SK-N-MC (cell line): ENCODE measurements around the gene PTEN.
"Not testable (repeated sequence)": the region's sequence is repeated elsewhere in the genome, so short reads cannot be mapped to it uniquely, and the experiment has no call there.

Source experiments
- DNase-seq: peaks from one replicate; pipeline ENCODE4 v3.0.0-alpha.2; 2011; ENCODE audit warnings: low read depth, low spot score
- H3K27ac ChIP-seq: fragments of 200-600 bp; sonication (generic); 2 replicates; pipeline ENCODE4 v1.5.1; 2016; ENCODE audit warnings: mixed run types
- H3K36me3 ChIP-seq: fragments of 200-600 bp; sonication (generic); 2 replicates; pipeline ENCODE4 v1.6.1; 2017; ENCODE audit warnings: antibody characterized with exemption, low read length, mixed read lengths; ENCODE audit not compliant: insufficient read depth
- H3K4me3 ChIP-seq: fragments of 200-600 bp; sonication (generic); 2 replicates; pipeline ENCODE4 v1.5.1; 2016
- H3K9ac ChIP-seq: fragments of 200-600 bp; sonication (generic); 2 replicates; pipeline ENCODE4 v1.8.0; 2017; ENCODE audit warnings: mixed run types, mixed read lengths; ENCODE audit not compliant: insufficient read length
- H3K9me3 ChIP-seq: fragments of 200-600 bp; sonication (generic); 2 replicates; pipeline ENCODE4 v1.6.1; 2017; ENCODE audit warnings: low read depth, mild to moderate bottlenecking, antibody characterized with exemption, low read length, moderate library complexity, mixed read lengths
- EZH2 ChIP-seq: fragments of 200-600 bp; sonication (generic); IDR thresholded peaks from one replicate; pipeline ENCODE4 v1.6.1; 2017; ENCODE audit warnings: antibody characterized with exemption
- FOXP2 ChIP-seq: optimal IDR thresholded peaks from 2 replicates; pipeline ENCODE3; 2011; ENCODE audit warnings: mild to moderate bottlenecking, moderate library complexity; ENCODE audit not compliant: insufficient read depth; ENCODE audit errors: extremely low read length, control extremely low read depth
- POLR2AphosphoS5 ChIP-seq: IDR thresholded peaks from 2 replicates; pipeline ENCODE4 v1.6.1; 2012; ENCODE audit warnings: mild to moderate bottlenecking, low read depth, low read length, borderline replicate concordance

PTEN gene

DNA sequence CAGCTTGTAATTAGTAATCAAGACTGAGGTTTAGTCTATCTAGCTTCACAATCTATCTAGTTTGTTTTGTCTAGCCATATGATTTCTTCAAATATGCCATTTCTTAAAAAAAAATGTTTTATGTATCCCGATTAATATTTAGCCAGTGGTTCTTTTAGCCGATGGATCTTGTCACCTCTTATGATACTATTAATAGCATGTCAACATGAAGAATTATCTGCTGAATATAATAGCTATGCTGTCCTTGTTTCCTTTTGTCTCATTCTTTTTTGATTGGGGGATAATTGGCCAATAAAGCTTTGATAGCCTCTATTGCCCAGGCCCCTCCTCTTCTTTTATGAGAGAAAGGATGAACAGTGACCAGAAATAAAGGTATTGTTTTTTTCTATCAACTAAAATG lies 32.8 kb downstream of the PTEN start:
- no peaks in the 10 kb centered on the region for H3K9me3 ChIP-seq
- no peaks in the 10 kb centered on the region for H3K36me3 ChIP-seq
- no peak for DNase-seq
- no peak overlapping the region for H3K27ac ChIP-seq
- no peak overlapping the region for H3K4me3 ChIP-seq
- H3K9ac ChIP-seq: no peak overlapping the region
- TF ChIP-seq EZH2 (no peak), FOXP2 (no peak), POLR2AphosphoS5 (no peak)

DNA sequence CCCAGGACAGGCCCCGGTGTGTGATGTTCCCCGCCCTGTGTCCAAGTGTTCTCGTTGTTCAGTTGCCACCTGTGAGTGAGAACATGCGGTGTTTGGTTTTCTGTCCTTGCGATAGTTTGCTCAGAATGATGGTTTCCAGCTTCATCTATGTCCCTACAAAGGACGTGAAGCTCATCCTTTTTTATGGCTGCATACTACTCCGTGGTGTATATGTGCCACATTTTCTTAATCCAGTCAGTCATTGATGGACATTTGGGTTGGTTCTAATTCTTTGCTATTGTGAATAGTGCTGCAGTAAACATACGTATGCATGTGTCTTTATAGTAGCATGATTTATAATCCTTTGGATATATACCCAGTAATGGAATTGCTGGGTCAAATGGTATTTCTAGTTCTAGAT lies 34.5 kb downstream of the PTEN start:
- not testable (repeated sequence) for DNase-seq, H3K36me3 ChIP-seq, H3K4me3 ChIP-seq, H3K27ac ChIP-seq, H3K9me3 ChIP-seq, H3K9ac ChIP-seq

- not testable (repeated sequence) for DNase-seq, H3K9me3 ChIP-seq, H3K36me3 ChIP-seq, H3K9ac ChIP-seq, H3K4me3 ChIP-seq, H3K27ac ChIP-seq
Measured at GRCh38 chr10:87903396-87903795, 40.0 kb downstream of the PTEN start.

- H3K9ac ChIP-seq: no peak overlapping the region
- H3K9me3 ChIP-seq: no peaks in the 10 kb centered on the region
- H3K27ac ChIP-seq: no peak overlapping the region
- no peak overlapping the region for H3K4me3 ChIP-seq
- no peaks in the 10 kb centered on the region for H3K36me3 ChIP-seq
- TF ChIP-seq EZH2: no peak
- TF ChIP-seq POLR2AphosphoS5: no peak
- TF ChIP-seq FOXP2: no peak
- no peak for DNase-seq
Measured at GRCh38 chr10:87913156-87913921, 49.9 kb downstream of the PTEN start.

DNA sequence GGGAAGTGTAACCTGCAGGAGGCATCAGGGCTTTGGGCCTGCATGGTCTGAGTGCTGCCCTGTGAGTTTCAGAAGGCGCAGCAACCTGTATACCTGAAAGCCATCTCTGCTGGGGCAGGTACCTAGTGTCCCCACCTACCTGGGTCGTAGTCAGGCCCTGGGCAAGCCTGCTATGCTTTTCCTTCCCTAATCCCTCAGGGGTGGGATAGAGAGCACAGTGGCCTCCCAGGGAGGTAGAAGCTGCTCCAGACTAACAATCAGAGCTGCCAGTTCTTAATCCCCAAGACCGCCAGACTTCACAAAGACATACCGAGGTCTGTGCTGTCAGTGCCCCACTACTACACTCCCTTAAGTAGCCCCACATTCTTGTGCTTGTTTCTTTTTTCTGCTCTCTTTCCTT lies 52.0 kb downstream of the PTEN start:
- H3K9ac ChIP-seq: no peak overlapping the region
- no peak overlapping the region for H3K4me3 ChIP-seq
- H3K27ac ChIP-seq: no peak overlapping the region
- no peaks in the 10 kb centered on the region for H3K9me3 ChIP-seq
- DNase-seq: no peak
- no peak for TF ChIP-seq FOXP2
- no peak for TF ChIP-seq POLR2AphosphoS5
- H3K36me3 ChIP-seq: no peaks in the 10 kb centered on the region

DNA sequence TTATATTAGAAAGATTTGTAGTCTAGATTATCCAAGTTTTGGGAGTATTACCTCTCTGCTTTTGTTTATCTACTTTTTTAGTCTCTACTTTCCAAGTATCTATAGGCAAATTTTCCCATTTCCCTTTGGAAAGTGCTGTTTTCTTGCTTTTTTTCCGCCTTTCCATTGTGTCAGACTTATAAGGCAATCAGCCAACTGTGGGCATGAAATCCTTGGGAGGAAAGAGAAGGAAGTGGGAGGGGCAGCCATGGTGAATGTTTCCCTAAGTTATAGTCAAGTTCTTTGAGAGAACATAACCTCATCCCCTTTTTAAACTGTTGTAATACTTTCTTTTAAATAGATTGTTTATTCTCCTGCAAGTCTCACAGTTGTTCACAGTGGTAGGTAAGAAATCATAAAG lies 52.6 kb downstream of the PTEN start:
- no peak for DNase-seq
- Histone ChIP-seq H3K4me3 (no peak overlapping the region), H3K36me3 (no peaks in the 10 kb centered on the region), H3K27ac (no peak overlapping the region; the same call in 1 of the 2 replicates), H3K9me3 (no peaks in the 10 kb centered on the region), H3K9ac (no peak overlapping the region)
- TF ChIP-seq FOXP2 (no peak), EZH2 (no peak), POLR2AphosphoS5 (no peak)

DNA sequence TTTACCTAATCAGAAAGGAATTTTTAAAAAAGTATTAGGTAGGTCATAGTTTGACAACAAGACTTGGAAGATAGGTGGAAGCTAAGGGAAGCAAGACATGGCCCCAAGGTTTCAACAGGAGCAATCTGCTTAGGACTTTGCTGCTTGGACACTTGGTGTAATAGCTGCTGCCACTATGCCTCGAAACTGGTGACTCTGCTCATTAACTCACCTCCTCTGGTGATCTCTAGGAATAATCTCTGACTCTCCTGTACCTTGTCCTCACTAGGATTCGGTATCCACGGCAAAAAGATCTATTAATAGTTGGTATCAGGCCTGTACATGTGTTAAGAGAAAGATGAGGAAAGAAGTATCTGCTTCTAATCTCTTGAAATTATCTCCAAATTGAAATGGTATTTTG lies 53.1 kb downstream of the PTEN start:
- H3K36me3 ChIP-seq: no peaks in the 10 kb centered on the region
- no peaks in the 10 kb centered on the region for H3K9me3 ChIP-seq
- no peak overlapping the region for H3K4me3 ChIP-seq
- no peak overlapping the region for H3K9ac ChIP-seq
- H3K27ac ChIP-seq: no peak overlapping the region
- no peak for TF ChIP-seq EZH2
- no peak for TF ChIP-seq POLR2AphosphoS5
- TF ChIP-seq FOXP2: no peak
- no peak for DNase-seq

DNA sequence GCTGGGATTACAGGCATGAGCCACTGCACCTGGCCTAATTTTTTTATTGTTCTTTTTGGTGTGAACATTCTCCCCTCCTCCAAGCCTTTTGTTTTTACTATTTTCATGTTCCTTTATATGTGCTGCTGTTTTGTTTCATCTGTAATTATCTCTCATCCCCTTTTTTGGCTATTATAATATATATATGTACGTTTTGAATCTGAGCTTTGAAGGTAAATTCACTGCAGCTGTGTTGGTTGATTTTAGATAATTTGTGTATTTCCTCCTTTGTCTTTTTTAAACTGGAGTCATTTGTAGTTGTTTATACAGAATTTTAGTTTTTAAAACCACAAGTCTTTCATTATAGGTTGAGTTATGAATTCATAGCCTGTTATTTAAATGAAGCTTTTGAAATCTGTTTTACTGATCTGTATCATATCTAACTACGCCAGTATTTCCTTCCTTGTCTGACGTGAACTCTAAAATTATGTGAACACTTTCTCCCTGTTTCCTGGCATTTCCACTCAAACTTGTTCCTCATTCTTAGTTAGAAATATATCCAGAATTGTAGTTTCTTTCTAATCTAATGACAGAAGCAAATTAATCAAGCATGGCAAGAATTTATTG lies 54.9 kb downstream of the PTEN start:
- DNase-seq: no peak
- no peak overlapping the region for H3K4me3 ChIP-seq
- TF ChIP-seq POLR2AphosphoS5 (no peak), FOXP2 (no peak), EZH2 (no peak)
- H3K9me3 ChIP-seq: no peaks in the 10 kb centered on the region
- no peak overlapping the region; the same call in 1 of the 2 replicates for H3K27ac ChIP-seq
- no peak overlapping the region for H3K9ac ChIP-seq
- H3K36me3 ChIP-seq: no peaks in the 10 kb centered on the region

DNA sequence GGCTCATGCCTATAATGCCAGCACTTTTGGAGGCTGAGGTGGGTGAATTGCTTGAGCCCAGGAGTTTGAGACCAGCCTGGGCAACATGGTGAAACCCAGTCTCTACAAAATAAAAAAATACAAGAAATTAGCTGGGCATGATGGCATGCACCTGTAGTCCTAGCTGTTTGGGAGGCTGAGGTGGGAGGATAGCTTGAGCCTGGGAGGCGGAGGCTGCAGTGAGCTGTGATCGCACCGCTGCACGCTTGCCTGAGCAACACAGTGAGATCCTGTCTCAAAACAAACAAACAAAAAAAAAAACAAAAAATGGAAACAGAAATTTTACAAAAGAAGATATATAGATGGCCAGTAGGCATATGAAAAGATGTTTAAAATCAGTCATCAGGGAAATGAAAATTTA lies 57.1 kb downstream of the PTEN start:
- H3K9me3 ChIP-seq: no peaks in the 10 kb centered on the region
- no peak overlapping the region for H3K9ac ChIP-seq
- no peak for DNase-seq
- no peak overlapping the region for H3K4me3 ChIP-seq
- TF ChIP-seq EZH2: no peak
- no peak for TF ChIP-seq FOXP2
- no peak for TF ChIP-seq POLR2AphosphoS5
- H3K36me3 ChIP-seq: no peaks in the 10 kb centered on the region
- H3K27ac ChIP-seq: no peak overlapping the region
